Immature natural killer cell (primary cell): ENCODE results near the gene METTL2B. TPM values are rescaled to one million over a fixed set of nuclear protein-coding genes. Genes with fewer than 3 reads are reported as not detected.
A peak's percentile ranks its signal among the peaks of the same experiment; 100 is the strongest.
"Not testable (repeated sequence)": the region's sequence is repeated elsewhere in the genome, so short reads cannot be mapped to it uniquely, and the experiment has no call there.

ENCODE experiments used
- DNase-seq, 3 donors: peaks; one replicate each; pipeline ENCODE4 v3.0.0; 2022; ENCODE audit warnings: mixed read lengths in 1 of 3
- H3K27ac Mint-ChIP-seq, 6 donors: one replicate each; pipeline ENCODE4 v1.8.0; 2020; ENCODE audit warnings: mixed read lengths in 6 of 6, mild to moderate bottlenecking in 5 of 6, inconsistent platforms in 4 of 6, moderate library complexity in 3 of 6
- H3K27me3 Mint-ChIP-seq, 3 donors: one replicate each; pipeline ENCODE4 v1.8.0; 2020 to 2021; ENCODE audit warnings: low read depth in 3 of 3, mild to moderate bottlenecking in 3 of 3, mixed read lengths in 3 of 3, moderate library complexity in 3 of 3, inconsistent platforms in 1 of 3
- H3K36me3 Mint-ChIP-seq, 3 donors: one replicate each; pipeline ENCODE4 v1.8.0; 2020; ENCODE audit warnings: mixed read lengths in 3 of 3, inconsistent platforms in 2 of 3, mild to moderate bottlenecking in 2 of 3
- H3K4me1 Mint-ChIP-seq, 2 donors: one replicate each; pipeline ENCODE4 v1.8.0; 2020; ENCODE audit warnings: inconsistent platforms in 2 of 2, mild to moderate bottlenecking in 2 of 2, mixed read lengths in 2 of 2, moderate library complexity in 1 of 2
- H3K4me3 Mint-ChIP-seq, 5 donors: one replicate each; pipeline ENCODE4 v1.8.0; 2020; ENCODE audit warnings: mild to moderate bottlenecking in 5 of 5, mixed read lengths in 5 of 5, inconsistent platforms in 3 of 5, moderate library complexity in 3 of 5
- H3K9me3 Mint-ChIP-seq, 6 donors: one replicate each; pipeline ENCODE4 v1.8.0; 2020; ENCODE audit warnings: mild to moderate bottlenecking in 6 of 6, mixed read lengths in 6 of 6, inconsistent platforms in 4 of 6, moderate library complexity in 3 of 6
- polyA plus RNA-seq, 3 donors: library from polyadenylated mRNA; unstranded; fragments of 300-500 nt; fragmentation: Illumina TruSeq; gene quantifications; one replicate each; pipeline ENCODE4 v1.2.3, GENCODE V29; 2021

METTL2B gene
- polyA plus RNA-seq, 3 donors from 2014 or later = 2.8 to 24.9 (median 11.9) TPM

- H3K36me3 Mint-ChIP-seq = no peaks in the 10 kb centered on the region
- no peak overlapping the region for H3K4me3 Mint-ChIP-seq
- DNase-seq = no peak
- no peak overlapping the region for H3K27ac Mint-ChIP-seq
- H3K27me3 Mint-ChIP-seq = peaks cover 3 to 9% (median 8%) of the 10 kb centered on the region in 3 donors
- no peaks in the 10 kb centered on the region for H3K4me1 Mint-ChIP-seq
- no peaks in the 10 kb centered on the region for H3K9me3 Mint-ChIP-seq
Observed at GRCh38 chr7:128448751-128449302, 27.7 kb upstream of the METTL2B start.

- Mint-ChIP-seq H3K9me3 (no peaks in the 10 kb centered on the region), H3K4me1 (peaks cover 6% of the 10 kb centered on the region in 2 donors), H3K27me3 (peaks cover 11 to 13% (median 12%) of the 10 kb centered on the region in 3 donors), H3K4me3 (no peak overlapping the region), H3K27ac (no peak overlapping the region), H3K36me3 (no peaks in the 10 kb centered on the region)
- DNase-seq = no peak
Observed at GRCh38 chr7:128450409-128450808, 26.1 kb upstream of the METTL2B start.

GRCh38 chr7:128450913-128451312, 25.6 kb upstream of the METTL2B start:
- no peak for DNase-seq
- no peaks in the 10 kb centered on the region for H3K36me3 Mint-ChIP-seq
- no peaks in the 10 kb centered on the region for H3K9me3 Mint-ChIP-seq
- peaks cover 11 to 16% (median 13%) of the 10 kb centered on the region in 3 donors for H3K27me3 Mint-ChIP-seq
- peaks cover 7 to 8% of the 10 kb centered on the region in 2 donors for H3K4me1 Mint-ChIP-seq
- H3K4me3 Mint-ChIP-seq = no peak overlapping the region
- H3K27ac Mint-ChIP-seq = no peak overlapping the region

GRCh38 chr7:128452552-128452951, 24.0 kb upstream of the METTL2B start:
- H3K27me3 Mint-ChIP-seq = peaks cover 13 to 17% (median 16%) of the 10 kb centered on the region in 3 donors
- peak overlapping the region in 1 of 5 donors; percentile 19 for H3K4me3 Mint-ChIP-seq
- H3K27ac Mint-ChIP-seq = peak overlapping the region in 1 of 6 donors; percentile 46
- H3K9me3 Mint-ChIP-seq = no peaks in the 10 kb centered on the region
- H3K36me3 Mint-ChIP-seq = no peaks in the 10 kb centered on the region
- H3K4me1 Mint-ChIP-seq = peaks cover 12 to 13% of the 10 kb centered on the region in 2 donors
- no peak for DNase-seq

- Mint-ChIP-seq H3K27me3 (peaks cover 13 to 20% (median 16%) of the 10 kb centered on the region in 3 donors), H3K27ac (peak overlapping the region in 2 of 6 donors; percentile 25 to 40), H3K4me3 (peak overlapping the region; percentile 33 to 69 (median 53)), H3K36me3 (no peaks in the 10 kb centered on the region), H3K4me1 (peaks cover 24 to 28% of the 10 kb centered on the region in 2 donors), H3K9me3 (no peaks in the 10 kb centered on the region)
- no peak for DNase-seq
Observed at GRCh38 chr7:128453836-128454804, 22.4 kb upstream of the METTL2B start.

GRCh38 chr7:128454808-128455542, 21.6 kb upstream of the METTL2B start:
- Mint-ChIP-seq H3K27ac (peak overlapping the region; percentile 81 to 90 (median 84)), H3K4me1 (peaks cover 33 to 37% of the 10 kb centered on the region in 2 donors), H3K9me3 (no peaks in the 10 kb centered on the region), H3K27me3 (peaks cover 13 to 20% (median 16%) of the 10 kb centered on the region in 3 donors), H3K4me3 (peak overlapping the region; percentile 87 to 94 (median 93)), H3K36me3 (no peaks in the 10 kb centered on the region)
- no peak for DNase-seq

GRCh38 chr7:128455543-128456254, 20.8 kb upstream of the METTL2B start, which contains the start of gene HILPDA:
TSS of gene HILPDA (plus strand) at chr7:128455878. CDS start at chr7:128457269, 1,391 bp downstream.
- Mint-ChIP-seq H3K4me1 (peaks cover 34 to 37% of the 10 kb centered on the region in 2 donors), H3K36me3 (no peaks in the 10 kb centered on the region), H3K27me3 (peaks cover 13 to 20% (median 16%) of the 10 kb centered on the region in 3 donors), H3K4me3 (peak within 1 kb of the TSS; percentile 87 to 94 (median 93)), H3K27ac (peak within 1 kb of the TSS; percentile 81 to 90 (median 86)), H3K9me3 (no peaks in the 10 kb centered on the region)
- peak; percentile 90 to 92 (median 91) for DNase-seq

- H3K27ac Mint-ChIP-seq = peak overlapping the region in 4 of 6 donors; percentile 77 to 87 (median 83)
- H3K27me3 Mint-ChIP-seq = peaks cover 13 to 20% (median 14%) of the 10 kb centered on the region in 3 donors
- no peak for DNase-seq
- peak overlapping the region; percentile 87 to 94 (median 93) for H3K4me3 Mint-ChIP-seq
- H3K9me3 Mint-ChIP-seq = no peaks in the 10 kb centered on the region
- no peaks in the 10 kb centered on the region for H3K36me3 Mint-ChIP-seq
- H3K4me1 Mint-ChIP-seq = peaks cover 34 to 37% of the 10 kb centered on the region in 2 donors
Observed at GRCh38 chr7:128456255-128456725, 20.3 kb upstream of the METTL2B start.

- DNase-seq, H3K36me3 Mint-ChIP-seq, H3K9me3 Mint-ChIP-seq, H3K27ac Mint-ChIP-seq: not testable (repeated sequence)
- Mint-ChIP-seq H3K27me3 (peaks cover 11 to 20% (median 11%) of the 10 kb centered on the region in 3 donors), H3K4me1 (peaks cover 34 to 37% of the 10 kb centered on the region in 2 donors), H3K4me3 (peak overlapping the region in 3 of 5 donors; percentile 15 to 40 (median 26))
Observed at GRCh38 chr7:128457385-128457784, 19.2 kb upstream of the METTL2B start.

- H3K9me3 Mint-ChIP-seq = no peaks in the 10 kb centered on the region
- peaks cover 34 to 37% of the 10 kb centered on the region in 2 donors for H3K4me1 Mint-ChIP-seq
- peak; percentile 68 to 78 (median 72) for DNase-seq
- no peaks in the 10 kb centered on the region for H3K36me3 Mint-ChIP-seq
- H3K27ac Mint-ChIP-seq = peak overlapping the region; percentile 53 to 93 (median 80)
- H3K4me3 Mint-ChIP-seq = peak overlapping the region in 4 of 5 donors; percentile 29 to 74 (median 60)
- H3K27me3 Mint-ChIP-seq = peaks cover 4 to 17% (median 11%) of the 10 kb centered on the region in 3 donors
Observed at GRCh38 chr7:128458956-128459355, 17.6 kb upstream of the METTL2B start.

- H3K4me1 Mint-ChIP-seq = peaks cover 32 to 37% of the 10 kb centered on the region in 2 donors
- no peaks in the 10 kb centered on the region for H3K36me3 Mint-ChIP-seq
- H3K27ac Mint-ChIP-seq = peak overlapping the region in 5 of 6 donors; percentile 53 to 93 (median 76)
- H3K9me3 Mint-ChIP-seq = no peaks in the 10 kb centered on the region
- peak; percentile 55 to 70 (median 65) for DNase-seq
- H3K27me3 Mint-ChIP-seq = peaks cover 3 to 13% (median 11%) of the 10 kb centered on the region in 3 donors
- H3K4me3 Mint-ChIP-seq = peak overlapping the region in 3 of 5 donors; percentile 33 to 74 (median 50)
Observed at GRCh38 chr7:128459394-128459878, 17.1 kb upstream of the METTL2B start.

GRCh38 chr7:128462460-128462859, 14.1 kb upstream of the METTL2B start:
- DNase-seq = no peak
- H3K4me1 Mint-ChIP-seq = peaks cover 22 to 24% of the 10 kb centered on the region in 2 donors
- peaks cover 0 to 3% (median 1%) of the 10 kb centered on the region in 3 donors for H3K27me3 Mint-ChIP-seq
- no peaks in the 10 kb centered on the region for H3K9me3 Mint-ChIP-seq
- H3K27ac Mint-ChIP-seq = no peak overlapping the region
- no peak overlapping the region for H3K4me3 Mint-ChIP-seq
- H3K36me3 Mint-ChIP-seq = no peaks in the 10 kb centered on the region
